ENCODE measurements around the gene VIPR2.

The VIPR2 gene

GRCh38 chr7:159119026-159119741 lies 25.5 kb downstream of the VIPR2 start:
- no peak for DNase-seq

GRCh38 chr7:159118623-159119022 lies 26.0 kb downstream of the VIPR2 start:
- DNase-seq = no peak

- DNase-seq = no peak
Measured at GRCh38 chr7:159118197-159118595, 26.5 kb downstream of the VIPR2 start.

- DNase-seq = no peak
Measured at GRCh38 chr7:159117366-159118196, 27.1 kb downstream of the VIPR2 start.

GRCh38 chr7:159116581-159117339 lies 27.9 kb downstream of the VIPR2 start:
- DNase-seq = no peak

- no peak for DNase-seq
Measured at GRCh38 chr7:159115601-159116501, 28.8 kb downstream of the VIPR2 start.

GRCh38 chr7:159114981-159115380 lies 29.7 kb downstream of the VIPR2 start:
- DNase-seq = no peak

- DNase-seq = no peak
Measured at GRCh38 chr7:159114096-159114495, 30.6 kb downstream of the VIPR2 start.

- no peak for DNase-seq
Measured at GRCh38 chr7:159113056-159113455, 31.6 kb downstream of the VIPR2 start.

GRCh38 chr7:159112136-159113011 lies 32.3 kb downstream of the VIPR2 start:
- DNase-seq = no peak

- no peak for DNase-seq
Measured at GRCh38 chr7:159109653-159110035, 35.0 kb downstream of the VIPR2 start.

- DNase-seq = no peak
Measured at GRCh38 chr7:159108941-159109652, 35.6 kb downstream of the VIPR2 start.

- DNase-seq = no peak
Measured at GRCh38 chr7:159108491-159108890, 36.2 kb downstream of the VIPR2 start.

- no peak for DNase-seq
Measured at GRCh38 chr7:159107161-159107892, 37.3 kb downstream of the VIPR2 start.

- DNase-seq = no peak
Measured at GRCh38 chr7:159105832-159106811, 38.5 kb downstream of the VIPR2 start.

GRCh38 chr7:159105066-159105780 lies 39.4 kb downstream of the VIPR2 start:
- no peak for DNase-seq

- no peak for DNase-seq
Measured at GRCh38 chr7:159104188-159104920, 40.3 kb downstream of the VIPR2 start.

All from activated T-cell treated with anti-CD3 and anti-CD28 coated beads, Interleukin-2, amount 50 U/mL, for 1 hour (primary cell).